Stimulated activated naive CD4-positive, alpha-beta T cell (primary cell): Measurements from ENCODE around the gene SPON1.

Experiments
- DNase-seq, 6 experiments: peaks; one replicate each; lab custom pipeline; 2025; lab: John Stamatoyannopoulos, UW

The SPON1 gene

DNA sequence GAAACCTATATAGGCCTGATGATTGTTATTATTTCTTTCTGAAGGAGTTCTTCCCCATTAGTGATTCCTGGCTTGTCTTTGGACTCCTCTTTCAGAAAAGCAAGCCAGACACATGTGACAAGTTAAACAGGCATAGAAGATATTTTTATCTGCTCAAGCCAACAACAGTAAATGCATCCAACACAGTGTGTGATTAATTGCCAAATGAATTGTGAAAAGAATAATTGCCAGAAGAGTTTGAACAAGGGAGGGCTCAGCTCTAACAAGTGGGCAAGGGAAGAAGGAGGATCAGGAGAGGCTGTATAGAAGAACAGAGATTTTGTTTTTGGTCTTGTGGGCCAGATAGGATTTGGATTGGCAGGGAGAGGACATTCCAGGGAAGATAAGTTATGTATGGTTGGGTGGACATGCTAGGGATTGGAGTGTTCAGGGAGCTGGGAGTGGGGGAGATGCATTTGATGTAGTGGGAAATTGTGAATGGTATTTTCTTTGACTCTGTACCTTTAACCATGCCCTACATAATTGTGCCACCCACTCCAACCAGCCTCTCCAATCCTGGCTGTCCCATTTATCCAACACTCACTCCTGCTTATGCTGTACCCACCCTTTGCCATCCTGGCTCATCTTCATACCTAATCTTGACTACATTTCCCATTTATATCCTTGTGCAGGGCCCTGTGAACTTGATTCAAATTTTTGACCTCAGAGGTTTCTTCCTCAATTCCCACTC lies 223.7 kb downstream of the SPON1 start:
- DNase-seq = no peak

DNA sequence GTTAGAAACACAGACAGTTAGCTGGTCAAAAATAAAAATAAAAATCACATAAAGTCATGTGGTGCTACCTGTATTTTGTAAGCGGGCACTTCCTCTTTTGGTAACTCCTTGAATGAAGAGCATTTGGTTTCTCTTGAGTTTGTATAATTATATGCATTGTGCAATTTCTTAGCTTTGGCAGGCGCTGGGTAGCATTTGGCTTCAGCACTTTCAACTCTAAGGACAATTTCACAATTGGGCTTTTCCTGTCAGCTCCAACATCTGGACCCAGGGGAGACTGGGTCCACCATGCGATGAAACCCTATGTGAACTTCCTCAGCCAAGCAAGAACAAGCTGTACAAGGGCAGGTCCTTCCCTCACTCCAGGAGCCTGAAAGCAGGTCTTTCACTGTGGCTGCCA lies 227.4 kb downstream of the SPON1 start:
- no peak for DNase-seq

DNA sequence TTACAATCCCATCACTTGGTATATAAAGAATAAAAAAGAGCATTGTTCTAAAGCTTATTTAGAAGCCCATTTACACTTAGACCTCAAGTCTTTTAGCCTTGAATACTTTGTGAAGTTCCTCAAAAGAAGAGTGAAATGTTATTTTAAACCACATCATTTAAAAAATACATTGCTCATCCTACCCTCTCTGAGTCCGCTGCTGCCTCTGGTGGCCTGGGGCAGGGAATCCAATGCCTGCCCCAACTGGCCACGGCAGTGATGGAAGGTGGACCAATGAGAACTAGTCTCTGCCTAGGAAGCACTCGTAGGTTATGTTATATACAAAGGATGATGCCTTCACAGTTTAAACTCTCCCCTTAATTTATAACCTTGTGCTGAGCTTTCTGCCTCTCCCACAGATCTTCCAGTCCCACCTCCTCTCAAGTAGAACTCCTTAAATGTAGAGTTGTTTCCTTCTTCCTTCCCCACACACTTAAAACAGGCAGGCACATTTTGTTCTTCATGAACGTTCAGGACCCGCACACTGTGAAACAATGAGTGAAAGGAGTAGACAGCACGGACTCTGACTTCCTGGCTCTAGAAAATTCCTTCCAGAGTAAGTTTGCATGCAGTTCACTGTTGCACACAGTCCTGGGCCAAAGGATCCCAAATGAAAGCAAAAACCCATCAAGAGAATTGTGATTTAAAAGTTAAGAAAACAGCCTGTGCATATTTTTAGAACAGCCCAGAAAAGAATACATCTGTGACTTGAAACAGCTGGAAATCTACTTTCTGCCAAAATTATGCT lies 228.7 kb downstream of the SPON1 start:
- no peak for DNase-seq

DNA sequence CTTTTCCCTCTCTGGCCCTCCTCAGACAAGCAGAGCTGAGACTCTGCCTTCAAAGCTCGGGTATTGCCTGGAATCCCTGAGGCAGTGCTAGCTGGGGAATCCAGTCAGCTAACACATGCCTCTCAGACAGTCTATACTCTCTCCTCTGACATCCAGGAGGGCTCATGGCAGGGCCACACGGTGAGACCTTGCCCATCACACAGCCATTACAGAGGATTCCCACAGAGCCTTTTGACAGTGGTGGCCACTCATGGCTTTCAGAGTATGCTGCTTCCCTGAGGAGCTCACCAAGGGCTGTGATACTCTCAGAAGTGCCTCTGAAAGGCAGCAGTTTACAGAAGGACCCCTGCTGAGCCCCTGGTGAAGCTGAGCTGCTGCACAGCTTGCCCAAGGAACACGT lies 231.1 kb downstream of the SPON1 start:
- DNase-seq = no peak

DNA sequence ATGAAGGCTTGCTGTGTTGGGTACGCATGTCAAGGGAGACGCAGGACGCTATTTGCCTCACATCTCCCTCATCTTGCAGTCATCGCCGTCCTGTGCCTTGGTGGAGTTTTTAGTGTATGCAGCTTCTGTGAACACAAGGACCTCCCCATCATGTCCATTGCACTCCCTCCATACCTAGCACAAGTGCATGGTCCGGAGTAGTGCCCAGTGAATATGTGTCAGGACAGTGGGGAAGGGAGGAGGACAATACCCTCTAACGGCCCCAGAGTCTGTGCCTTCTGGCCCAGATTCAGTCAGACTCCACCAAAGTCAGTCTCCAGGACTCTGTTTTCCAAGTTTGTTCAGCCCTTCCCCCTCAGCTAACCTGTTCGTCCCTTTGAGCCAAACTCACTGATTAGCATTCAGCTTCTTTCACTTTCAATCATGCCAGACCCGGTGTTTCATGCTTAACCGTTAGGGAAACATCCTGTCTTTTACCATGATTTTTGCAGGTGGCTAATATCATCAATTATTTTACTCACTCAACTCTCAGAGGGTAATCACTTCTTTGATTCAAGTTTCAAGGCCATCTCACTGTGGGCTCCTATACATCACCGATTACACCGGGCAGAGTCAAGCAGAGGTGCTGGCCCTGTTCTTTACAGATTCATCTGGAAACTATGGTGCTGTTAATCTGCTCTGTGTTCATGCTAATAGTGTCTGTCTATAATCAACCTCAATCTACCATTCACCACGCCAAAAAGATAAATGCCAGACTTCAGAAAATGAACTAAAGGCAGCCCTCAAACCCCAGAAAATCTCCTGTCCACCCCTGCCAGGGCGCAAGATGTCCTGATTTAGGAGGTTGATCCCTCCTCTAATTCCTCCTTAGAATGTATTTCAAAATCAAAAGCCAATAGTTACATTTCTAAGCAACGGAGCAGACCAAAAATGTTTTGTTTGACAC lies 240.0 kb downstream of the SPON1 start:
- DNase-seq = no peak

DNA sequence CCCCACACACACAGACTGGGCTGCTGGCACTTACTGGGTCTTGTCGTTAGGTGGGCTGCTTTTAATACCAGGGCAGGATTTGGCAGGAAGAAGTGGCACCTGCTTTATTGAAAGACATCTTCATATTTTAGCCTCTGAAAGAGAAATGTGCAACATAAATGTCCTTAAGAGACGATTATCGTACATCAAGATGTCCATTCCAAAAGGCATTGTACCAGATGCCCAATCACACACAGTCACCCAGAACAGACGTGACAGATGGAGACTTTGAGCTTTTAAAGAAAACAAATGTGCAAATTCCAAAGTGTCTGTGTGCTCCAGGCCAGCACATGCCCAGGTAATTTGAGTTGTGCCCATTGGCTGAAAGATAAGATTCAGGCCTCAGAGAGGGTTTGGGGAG lies 240.8 kb downstream of the SPON1 start:
- DNase-seq = no peak

DNA sequence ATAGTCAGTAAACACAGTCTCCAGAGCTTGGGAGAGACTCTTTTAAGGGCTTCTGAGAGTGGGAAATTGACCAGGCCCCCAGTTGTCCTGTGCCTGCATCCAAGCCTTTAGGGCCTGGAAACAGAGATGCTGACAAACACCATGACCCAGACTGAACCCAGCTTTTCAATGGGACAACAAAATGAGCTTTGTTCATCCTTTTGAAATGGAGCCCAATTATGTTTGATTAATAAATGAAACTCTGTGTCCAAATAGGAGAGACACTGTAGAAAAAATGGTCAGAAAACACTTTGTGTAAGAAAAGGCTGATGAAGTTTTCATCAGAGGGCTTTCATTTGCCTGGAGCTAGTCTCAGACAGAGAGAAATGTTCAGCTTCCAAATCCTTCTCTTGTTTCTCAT lies 250.5 kb downstream of the SPON1 start:
- no peak for DNase-seq

DNA sequence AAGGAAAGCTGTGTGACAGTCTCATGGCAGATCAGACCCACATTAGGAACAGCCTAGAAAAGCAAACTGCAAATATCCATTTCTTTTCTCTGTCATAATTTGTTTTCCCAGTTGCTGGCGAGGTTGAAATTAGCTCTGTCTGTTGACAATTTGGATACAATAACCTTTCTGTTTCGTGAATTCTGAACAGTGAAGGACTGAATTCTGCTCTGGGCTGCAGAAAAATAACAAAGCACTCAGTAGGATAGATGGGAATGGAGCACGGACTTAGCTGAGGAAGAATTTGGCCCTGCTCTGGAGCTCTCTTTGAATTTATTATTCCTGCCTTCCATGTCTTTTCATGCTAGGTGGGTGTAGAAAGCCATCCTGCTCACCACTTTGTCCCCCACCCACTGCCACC lies 256.2 kb downstream of the SPON1 start:
- DNase-seq = no peak

DNA sequence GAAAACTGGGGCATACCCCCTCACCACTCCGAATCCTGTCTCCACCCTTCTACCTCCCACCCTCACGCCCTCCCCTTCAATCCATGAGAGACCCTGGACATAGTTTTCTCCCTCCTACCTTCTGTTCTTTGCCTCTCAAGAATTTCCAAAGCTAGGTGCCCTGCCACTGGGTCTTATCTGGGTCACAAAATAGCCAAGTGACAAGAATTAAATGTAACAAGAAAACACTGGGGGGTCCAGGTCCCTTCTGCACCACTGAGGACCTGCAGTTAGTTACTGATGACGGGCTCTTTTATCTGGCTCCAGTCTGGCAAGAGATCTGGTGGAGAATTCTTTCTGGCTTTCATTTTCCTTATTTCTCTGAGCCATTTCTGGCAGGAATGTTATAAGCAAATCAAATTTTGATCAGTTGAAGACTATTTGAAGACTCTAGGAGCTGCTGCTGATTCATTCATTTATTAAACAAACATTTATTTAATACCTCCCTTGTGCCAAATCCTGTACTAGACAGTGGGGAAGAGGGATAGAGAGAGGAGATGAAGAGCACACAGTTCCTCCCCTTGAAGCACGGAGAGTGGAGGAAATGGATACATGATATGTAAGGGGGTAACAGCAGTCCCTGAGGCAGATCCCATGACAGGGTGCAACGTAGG lies 261.2 kb downstream of the SPON1 start:
- DNase-seq = no peak

DNA sequence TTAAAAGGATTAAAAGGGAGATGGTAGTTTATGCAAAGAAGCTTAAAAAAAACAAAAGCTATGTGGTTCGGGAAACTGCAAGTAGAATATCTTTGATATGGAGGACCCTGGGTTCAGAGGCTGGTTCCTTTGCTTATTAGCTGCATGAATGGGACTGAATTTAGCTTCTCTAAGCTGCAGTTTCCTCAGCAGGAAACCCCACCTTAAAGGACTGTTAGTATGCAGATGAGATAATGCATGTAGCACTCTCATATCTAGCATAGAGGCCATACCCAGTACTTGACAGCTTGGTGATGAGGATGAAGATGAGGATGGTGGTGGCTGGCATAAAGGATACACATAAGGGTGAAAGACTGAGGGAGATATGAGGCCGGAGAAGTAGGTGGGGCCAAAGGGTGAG lies 261.9 kb downstream of the SPON1 start:
- DNase-seq = no peak

DNA sequence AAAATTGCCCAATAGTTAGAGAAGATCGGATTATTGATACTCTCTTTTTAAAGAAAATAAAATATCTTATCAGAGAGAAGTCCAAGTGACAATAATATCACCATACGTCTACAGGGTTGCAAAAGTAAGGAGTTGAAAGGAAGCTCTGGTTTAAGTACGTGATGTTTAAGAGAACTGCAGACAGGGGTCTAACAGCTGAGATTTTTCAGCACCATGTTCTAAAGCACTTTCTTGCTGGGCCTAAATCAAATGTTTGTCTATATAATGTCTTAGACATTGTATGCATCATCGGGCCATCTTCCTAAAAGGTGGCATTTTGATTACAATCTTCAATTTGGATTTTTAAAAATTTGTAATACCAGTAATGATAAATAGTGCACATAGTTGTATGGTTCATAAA lies 263.1 kb downstream of the SPON1 start:
- no peak for DNase-seq

DNA sequence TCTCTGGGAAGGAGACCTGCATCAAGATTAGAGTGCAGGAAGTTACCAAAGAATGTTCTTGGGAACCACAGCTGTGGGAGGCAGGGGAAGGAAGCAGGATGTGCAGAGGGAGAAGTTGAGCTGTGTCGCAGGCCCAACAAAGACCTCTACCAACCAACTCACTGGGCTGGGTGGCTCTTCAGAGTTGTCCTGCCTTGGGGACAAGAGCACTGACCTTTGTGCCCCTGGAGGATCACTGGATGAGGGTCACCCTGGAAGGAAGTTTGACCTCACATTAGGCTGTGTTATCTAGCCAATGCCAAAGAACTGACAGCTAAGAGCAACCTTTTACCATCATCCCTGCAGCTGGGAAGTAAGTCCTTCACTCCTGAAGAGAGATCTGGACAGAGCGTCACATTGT lies 265.8 kb downstream of the SPON1 start:
- DNase-seq = no peak

DNA sequence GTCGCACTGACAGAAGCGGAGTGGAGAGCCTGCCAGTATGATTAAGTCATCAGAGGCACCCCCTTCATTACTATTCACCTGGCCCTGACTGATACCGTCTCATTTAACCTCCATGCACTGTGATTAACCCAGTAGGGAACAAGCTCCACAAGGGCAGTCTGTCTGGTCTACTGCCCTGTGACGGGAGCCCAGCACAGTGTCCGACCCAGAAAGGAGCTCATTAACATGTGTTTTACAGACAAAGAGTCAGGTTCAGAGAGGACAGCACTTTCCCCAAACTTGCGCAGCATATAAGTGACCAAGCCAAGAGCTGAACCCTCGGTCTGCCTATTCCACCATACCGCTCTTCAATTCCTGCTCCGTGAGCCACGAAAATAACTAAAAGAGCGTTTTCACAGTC lies 266.9 kb downstream of the SPON1 start:
- DNase-seq = no peak

DNA sequence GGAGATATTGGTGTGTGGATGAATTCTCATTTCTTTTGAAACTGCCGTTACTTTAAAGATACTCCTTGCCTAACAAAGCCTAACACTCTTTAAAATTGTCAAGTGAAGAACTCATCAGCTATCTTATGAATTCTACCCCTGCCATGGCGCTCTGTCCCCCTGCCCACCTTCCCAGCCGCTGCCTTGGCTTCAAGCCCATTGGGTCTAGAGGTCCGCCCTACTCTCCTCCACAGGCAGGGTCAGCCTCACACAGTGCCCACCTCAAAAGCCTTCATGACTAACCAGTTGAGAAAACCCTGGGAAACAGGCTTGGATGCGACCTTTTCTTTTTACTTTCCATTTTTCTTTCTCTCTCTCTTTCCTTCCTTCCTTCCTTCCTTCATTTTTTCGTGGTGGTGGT lies 267.9 kb downstream of the SPON1 start:
- no peak for DNase-seq

DNA sequence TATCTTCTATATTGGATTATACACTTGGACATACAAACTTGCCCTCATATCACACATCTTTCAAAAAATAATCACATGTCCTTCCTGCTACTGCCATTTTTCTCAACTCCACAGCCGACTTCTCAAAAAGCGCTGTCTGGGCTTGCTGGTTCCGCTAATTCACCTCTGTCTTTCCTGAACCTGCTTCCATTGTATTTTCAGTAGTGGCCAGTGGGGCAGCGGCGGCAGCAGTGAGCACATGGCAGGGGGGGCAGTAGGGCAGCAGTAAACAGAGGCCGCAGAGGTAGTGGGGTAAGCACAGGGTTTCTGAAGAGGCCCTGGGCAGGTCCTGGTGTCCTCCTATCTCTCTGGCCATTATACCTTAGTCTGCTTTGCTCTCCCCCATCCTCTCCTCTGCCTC lies 270.1 kb downstream of the SPON1 start:
- no peak for DNase-seq

DNA sequence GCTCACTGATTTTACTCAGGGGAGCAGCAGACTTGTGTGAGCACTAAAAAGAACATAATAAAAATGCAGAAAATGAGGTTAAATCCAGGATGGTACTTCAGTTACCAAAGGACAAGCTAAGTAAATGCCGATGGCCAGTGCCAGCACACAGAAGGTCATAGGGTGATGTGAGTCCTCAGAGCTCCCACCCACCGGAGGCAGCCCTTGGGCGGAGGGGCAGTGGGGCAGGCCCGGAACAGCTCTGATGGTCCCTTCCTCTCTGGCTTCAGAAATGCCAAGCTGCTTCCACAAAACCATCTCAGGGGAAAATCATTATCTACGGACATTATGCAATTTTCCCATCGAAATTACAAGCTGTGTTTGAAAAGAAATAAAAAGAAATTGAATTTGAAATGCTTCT lies 271.9 kb downstream of the SPON1 start:
- no peak for DNase-seq

DNA sequence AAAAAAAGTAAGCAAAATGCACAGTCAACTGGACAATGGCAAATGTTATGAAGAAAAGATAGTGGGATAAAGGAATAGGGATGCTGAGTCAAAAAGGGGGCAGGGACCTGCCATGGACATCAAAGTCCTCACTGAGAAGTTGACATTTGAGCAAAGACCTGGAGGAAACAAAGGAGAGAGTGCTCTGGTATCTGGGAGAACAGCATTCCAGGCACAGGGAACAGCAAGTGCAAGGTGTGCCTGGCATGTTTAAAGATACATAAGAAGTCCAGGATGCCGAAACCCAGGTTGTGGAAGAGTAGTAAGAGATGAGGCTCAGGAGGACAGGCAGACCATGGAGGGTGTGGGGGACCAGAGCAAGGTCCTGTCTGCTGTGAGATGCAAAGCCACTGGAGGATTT lies 273.2 kb downstream of the SPON1 start:
- no peak for DNase-seq

DNA sequence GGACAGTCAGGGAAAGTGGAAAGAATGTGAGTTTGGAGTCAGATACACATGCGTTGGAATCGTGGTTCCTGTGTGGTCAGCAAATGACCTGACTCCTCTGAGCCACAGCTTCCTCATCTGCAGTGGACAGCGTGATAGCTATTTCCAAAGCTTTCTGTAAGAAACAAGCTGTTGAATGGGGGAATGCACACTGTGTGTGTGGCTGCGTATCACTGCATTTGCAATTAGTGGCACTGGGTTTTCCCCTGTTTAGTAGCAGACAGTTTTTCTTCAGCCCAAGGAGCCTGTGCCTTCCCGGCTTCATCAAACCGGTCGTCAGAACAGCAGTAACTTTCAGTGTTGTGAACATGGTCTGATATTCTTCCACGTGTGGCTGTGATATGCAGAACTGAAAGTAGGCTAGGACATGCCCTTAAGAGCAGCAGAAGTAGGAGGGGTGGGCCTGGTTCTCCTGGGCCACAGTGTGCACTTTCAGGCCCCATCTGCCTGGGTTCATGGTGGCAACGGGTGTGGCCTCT lies 275.0 kb downstream of the SPON1 start:
- no peak for DNase-seq

DNA sequence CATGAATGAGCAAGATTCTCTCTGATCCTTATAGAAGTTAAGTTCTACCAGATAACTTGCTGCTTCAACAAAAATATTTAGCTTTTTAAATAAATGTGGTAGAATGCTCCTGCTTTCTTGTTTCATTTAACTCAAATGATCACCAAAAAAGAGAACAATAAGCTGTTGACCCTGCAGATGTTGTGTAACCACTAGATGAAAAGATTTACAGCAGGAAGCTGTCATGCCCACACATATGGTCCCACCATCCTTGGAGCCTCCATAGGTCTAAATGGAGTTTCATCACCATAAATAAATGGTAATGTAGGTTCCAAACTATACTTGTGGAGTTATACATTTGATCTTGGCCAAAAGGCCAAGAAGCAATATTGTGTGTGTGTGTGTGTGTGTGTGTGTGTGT lies 277.7 kb downstream of the SPON1 start:
- no peak for DNase-seq

DNA sequence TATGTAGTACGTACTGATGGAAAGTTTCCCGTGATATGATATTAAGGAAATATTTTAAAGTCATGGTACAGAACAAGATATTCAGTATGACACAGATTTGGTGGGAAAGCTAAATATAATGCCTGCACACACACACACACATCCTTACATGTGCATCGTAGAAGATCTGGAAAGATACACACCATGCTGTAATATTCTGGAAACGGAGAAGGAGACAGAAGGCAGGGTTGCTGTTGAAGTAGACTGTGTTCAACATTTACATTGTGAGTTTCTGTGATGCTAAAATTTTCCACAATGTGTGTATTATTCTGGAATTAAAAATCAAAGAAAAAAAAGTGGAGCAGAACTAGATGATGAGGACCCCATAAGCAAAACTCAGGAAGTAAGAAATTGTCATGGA lies 278.4 kb downstream of the SPON1 start:
- no peak for DNase-seq

DNA sequence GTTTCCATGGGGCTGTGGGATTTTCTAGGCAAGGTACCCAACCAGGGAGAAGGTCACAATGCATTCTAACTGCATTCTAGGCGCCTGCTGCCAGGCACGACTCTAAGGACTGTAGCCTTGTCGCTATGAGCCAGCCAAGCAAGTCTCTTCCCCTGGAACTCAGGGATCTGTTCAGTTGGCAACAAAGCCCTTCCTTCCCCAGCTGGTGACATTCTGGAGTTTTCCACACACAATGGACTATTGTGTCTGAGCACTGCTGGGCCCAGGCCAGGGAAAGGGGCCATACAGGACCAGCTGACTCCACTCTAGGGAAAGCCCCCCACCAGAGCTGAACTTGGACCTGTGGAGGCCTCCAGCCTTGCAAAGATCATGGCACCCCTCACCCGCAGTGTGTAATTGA lies 279.7 kb downstream of the SPON1 start:
- no peak for DNase-seq

DNA sequence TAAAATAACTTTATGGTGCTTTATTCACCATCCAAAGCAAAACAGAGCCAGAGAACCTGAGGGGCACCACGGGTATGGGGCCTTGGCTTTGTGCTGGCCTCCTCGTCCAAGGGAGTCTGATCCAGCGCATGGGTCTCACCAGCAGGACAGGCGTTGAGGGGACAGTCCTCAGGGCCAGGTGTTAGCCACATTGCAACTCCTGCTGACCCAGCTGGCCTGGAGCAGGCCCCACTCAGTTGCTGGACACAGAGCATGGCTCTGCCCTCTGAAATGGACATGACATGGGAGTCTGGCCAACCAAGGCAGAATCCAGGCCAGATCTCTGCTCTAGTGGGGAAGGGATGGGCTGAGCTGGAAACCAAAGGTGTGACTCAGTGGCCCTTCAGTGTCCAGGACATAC lies 280.2 kb downstream of the SPON1 start:
- DNase-seq = no peak
